Measurements from ENCODE around the gene MYEF2.

The MYEF2 gene

GRCh38 chr15:48097264-48097663, 80.8 kb downstream of the MYEF2 start:
- in situ Hi-C loops (cut with MboI; ENCODE audit: low sequenced_read_pairs, unreplicated experiment) = no loop called here
- TF ChIP-seq CTCF (IDR thresholded peaks at IDR 0.05; ENCODE audit: borderline replicate concordance, control extremely low read depth, extremely low read depth, insufficient read depth, missing control alignments) = no peak
- no peak for DNase-seq (ENCODE audit: low spot score)

GRCh38 chr15:48096813-48097212, 81.3 kb downstream of the MYEF2 start:
- no peak for DNase-seq (ENCODE audit: low spot score)
- in situ Hi-C loops (cut with MboI; ENCODE audit: low sequenced_read_pairs, unreplicated experiment) = no loop called here
- no peak for TF ChIP-seq CTCF (IDR thresholded peaks at IDR 0.05; ENCODE audit: borderline replicate concordance, control extremely low read depth, extremely low read depth, insufficient read depth, missing control alignments)

DNA sequence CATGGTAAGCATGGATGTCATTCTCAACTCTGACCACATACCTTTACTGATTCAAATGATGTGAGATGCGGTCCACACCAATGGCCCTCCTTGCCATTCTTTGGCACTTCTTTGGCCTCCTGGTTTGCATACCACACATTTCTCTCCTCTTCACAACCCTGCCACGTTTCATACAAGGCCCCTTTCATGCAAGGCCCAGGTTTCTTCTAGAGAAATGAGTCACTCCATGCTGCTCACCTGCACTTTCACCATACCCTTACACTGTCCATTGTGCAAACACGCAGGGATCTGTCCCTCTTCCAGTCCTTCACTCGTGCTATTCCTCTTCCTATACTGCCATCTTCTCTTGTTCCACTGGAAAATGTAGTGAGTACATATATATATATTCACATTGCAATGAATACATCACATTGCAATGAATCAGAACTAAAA, 81.7 kb downstream of the MYEF2 start:
- in situ Hi-C loops (cut with MboI; ENCODE audit: low sequenced_read_pairs, unreplicated experiment) = no loop called here
- no peak for DNase-seq (ENCODE audit: low spot score)
- TF ChIP-seq CTCF (IDR thresholded peaks at IDR 0.05; ENCODE audit: borderline replicate concordance, control extremely low read depth, extremely low read depth, insufficient read depth, missing control alignments) = no peak

DNA sequence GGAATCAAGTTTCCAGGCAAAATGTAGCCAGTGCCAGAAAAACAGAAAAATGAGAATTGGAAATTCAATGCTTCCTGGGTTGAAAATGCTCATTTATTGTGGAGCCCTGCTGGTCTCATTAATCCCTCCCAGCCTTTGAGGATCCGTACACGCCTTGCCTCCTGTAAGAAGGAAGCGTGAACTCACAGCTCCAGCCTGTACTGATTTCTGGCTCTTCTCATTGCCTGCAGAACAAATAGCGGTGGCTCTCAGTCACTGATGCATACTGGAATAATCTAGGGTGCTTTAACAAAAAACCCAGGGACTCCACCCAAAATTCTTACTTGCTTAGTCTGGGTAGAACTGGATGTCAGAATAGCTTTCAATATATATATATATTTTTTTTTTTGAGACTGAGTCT, 86.6 kb downstream of the MYEF2 start:
- in situ Hi-C loops (cut with MboI; ENCODE audit: low sequenced_read_pairs, unreplicated experiment) = no loop called here
- TF ChIP-seq CTCF (IDR thresholded peaks at IDR 0.05; ENCODE audit: borderline replicate concordance, control extremely low read depth, extremely low read depth, insufficient read depth, missing control alignments) = no peak
- no peak for DNase-seq (ENCODE audit: low spot score)

DNA sequence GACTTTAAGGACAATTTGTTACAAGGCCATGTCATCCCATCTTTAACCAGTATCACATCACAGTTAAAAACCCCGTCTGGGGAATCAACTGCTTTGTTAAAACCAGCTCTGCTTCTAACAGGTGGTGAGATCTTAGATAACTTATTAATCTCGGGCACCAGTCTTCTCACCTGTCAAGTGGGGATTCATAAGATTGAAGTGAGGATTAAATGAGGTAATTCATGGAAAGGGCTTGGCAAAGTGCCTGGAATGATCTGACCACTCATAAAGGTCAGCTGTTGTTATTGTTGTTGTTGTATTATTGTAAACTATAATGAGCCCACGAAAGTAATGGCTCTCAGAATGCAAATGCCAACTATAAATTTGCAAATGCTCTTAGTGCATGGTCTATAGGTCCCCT, 87.4 kb downstream of the MYEF2 start:
- no peak for DNase-seq (ENCODE audit: low spot score)
- in situ Hi-C loops (cut with MboI; ENCODE audit: low sequenced_read_pairs, unreplicated experiment) = no loop called here
- no peak for TF ChIP-seq CTCF (IDR thresholded peaks at IDR 0.05; ENCODE audit: borderline replicate concordance, control extremely low read depth, extremely low read depth, insufficient read depth, missing control alignments)

GRCh38 chr15:48090115-48090514, 88.0 kb downstream of the MYEF2 start:
- TF ChIP-seq CTCF (IDR thresholded peaks at IDR 0.05; ENCODE audit: borderline replicate concordance, control extremely low read depth, extremely low read depth, insufficient read depth, missing control alignments) = no peak
- DNase-seq (ENCODE audit: low spot score) = no peak
- in situ Hi-C loops (cut with MboI; ENCODE audit: low sequenced_read_pairs, unreplicated experiment) = no loop called here

DNA sequence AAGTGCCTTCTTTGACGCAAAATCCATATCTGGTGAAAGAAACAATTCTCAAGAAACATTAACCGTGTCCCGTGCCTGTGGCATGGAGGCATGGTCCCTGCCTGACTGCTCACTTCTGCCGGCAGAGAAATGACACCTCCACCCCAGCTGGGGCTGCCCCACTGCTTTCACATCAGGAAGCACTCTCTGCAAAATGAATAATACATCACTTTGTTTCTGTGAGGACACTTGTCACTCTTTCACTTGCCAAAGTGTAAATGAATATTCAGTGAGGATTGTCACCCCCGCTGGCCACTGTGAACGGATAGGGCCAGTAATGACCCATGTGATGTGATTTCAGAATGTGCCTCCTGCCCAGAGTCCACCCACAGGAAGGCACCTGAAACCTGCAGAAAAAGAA, 88.4 kb downstream of the MYEF2 start:
- in situ Hi-C loops (cut with MboI; ENCODE audit: low sequenced_read_pairs, unreplicated experiment) = loop anchor here (10.0 kb wide), 1 partner anchor 895 kb away; no protein-coding TSS in a partner anchor
- no peak for DNase-seq (ENCODE audit: low spot score)

More for the DNA sequence above, 88.4 kb downstream of the MYEF2 start:
- no peak for TF ChIP-seq CTCF (IDR thresholded peaks at IDR 0.05; ENCODE audit: borderline replicate concordance, control extremely low read depth, extremely low read depth, insufficient read depth, missing control alignments)

All from GM13976 (cell line).